ENCODE data around the gene SLC5A10. TPM values are rescaled to one million over a fixed set of nuclear protein-coding genes. Genes with fewer than 3 reads are reported as not detected.

The SLC5A10 gene
- total RNA-seq, 1 donor from 2014 or later, result 0.14 TPM

DNA sequence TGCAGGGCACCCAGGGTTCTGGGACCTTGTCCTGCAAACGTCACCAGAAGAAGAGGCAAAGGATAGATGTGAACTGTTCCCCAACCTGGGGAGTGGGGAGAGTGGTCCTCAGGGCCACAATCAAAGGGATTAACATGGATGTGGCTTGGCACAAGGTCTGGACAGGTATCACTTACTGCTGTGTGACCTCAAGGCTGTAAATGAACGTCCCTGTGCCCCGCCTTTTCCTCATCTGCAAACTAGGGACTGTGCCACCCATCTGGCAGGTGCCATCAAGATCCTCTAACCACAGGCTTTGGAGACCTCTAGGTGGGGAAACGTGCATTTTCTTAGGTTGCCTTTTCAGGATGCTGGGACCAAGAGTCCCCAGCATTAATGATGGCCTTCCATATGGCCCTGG, 25.1 kb downstream of the SLC5A10 start:
- H3K4me3 ChIP-seq (ENCODE audit: insufficient read depth, low read depth, low read length), result no peak overlapping the region
- peaks cover 13% of the 10 kb centered on the region for H3K36me3 Mint-ChIP-seq (ENCODE audit: low read depth, unreplicated experiment)
- no peaks in the 10 kb centered on the region for H3K27me3 ChIP-seq (ENCODE audit: insufficient read depth, low read length)
- H3K27ac ChIP-seq (ENCODE audit: low read depth, low read length), result no peak overlapping the region
- peaks cover 4% of the 10 kb centered on the region for H3K36me3 ChIP-seq (ENCODE audit: insufficient read depth, low read length)
- no peak overlapping the region for H3K27ac Mint-ChIP-seq (ENCODE audit: unreplicated experiment)
- H3K4me2 ChIP-seq (ENCODE audit: low read length), result no peak overlapping the region
- TF ChIP-seq EZH2 (IDR thresholded peaks at IDR 0.05; ENCODE audit: insufficient read depth, low read length), result no peak
- TF ChIP-seq, protein P1, sequence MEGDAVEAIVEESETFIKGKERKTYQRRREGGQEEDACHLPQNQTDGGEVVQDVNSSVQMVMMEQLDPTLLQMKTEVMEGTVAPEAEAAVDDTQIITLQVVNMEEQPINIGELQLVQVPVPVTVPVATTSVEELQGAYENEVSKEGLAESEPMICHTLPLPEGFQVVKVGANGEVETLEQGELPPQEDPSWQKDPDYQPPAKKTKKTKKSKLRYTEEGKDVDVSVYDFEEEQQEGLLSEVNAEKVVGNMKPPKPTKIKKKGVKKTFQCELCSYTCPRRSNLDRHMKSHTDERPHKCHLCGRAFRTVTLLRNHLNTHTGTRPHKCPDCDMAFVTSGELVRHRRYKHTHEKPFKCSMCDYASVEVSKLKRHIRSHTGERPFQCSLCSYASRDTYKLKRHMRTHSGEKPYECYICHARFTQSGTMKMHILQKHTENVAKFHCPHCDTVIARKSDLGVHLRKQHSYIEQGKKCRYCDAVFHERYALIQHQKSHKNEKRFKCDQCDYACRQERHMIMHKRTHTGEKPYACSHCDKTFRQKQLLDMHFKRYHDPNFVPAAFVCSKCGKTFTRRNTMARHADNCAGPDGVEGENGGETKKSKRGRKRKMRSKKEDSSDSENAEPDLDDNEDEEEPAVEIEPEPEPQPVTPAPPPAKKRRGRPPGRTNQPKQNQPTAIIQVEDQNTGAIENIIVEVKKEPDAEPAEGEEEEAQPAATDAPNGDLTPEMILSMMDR (IDR thresholded peaks at IDR 0.05; ENCODE audit: insufficient read depth, low read depth, low read length), result no peak
- no peaks in the 10 kb centered on the region for H3K27me3 Mint-ChIP-seq (ENCODE audit: low read depth, unreplicated experiment)
- no peak overlapping the region for H3K9ac ChIP-seq (ENCODE audit: low read length)
- H3K4me3 Mint-ChIP-seq (ENCODE audit: unreplicated experiment), result no peak overlapping the region
- no peak for DNase-seq (ENCODE audit: low read depth)
- peaks cover 18% of the 10 kb centered on the region for H3K4me1 ChIP-seq (ENCODE audit: insufficient read depth, low read length)
- no peaks in the 10 kb centered on the region for H3K9me3 Mint-ChIP-seq (ENCODE audit: unreplicated experiment)
- peaks cover 8% of the 10 kb centered on the region for H3K79me2 ChIP-seq (ENCODE audit: insufficient read depth, low read length)
- H3K4me1 Mint-ChIP-seq (ENCODE audit: low read depth, unreplicated experiment), result peaks cover 17% of the 10 kb centered on the region
- FAIRE-seq, result no peak
- H3K9me3 ChIP-seq (ENCODE audit: insufficient read depth, low read depth, low read length), result no peaks in the 10 kb centered on the region
- no peak overlapping the region for H2AFZ ChIP-seq (ENCODE audit: low read depth, low read length)
- peaks cover 42% of the 10 kb centered on the region for H4K20me1 ChIP-seq (ENCODE audit: insufficient read depth, low read length)

DNA sequence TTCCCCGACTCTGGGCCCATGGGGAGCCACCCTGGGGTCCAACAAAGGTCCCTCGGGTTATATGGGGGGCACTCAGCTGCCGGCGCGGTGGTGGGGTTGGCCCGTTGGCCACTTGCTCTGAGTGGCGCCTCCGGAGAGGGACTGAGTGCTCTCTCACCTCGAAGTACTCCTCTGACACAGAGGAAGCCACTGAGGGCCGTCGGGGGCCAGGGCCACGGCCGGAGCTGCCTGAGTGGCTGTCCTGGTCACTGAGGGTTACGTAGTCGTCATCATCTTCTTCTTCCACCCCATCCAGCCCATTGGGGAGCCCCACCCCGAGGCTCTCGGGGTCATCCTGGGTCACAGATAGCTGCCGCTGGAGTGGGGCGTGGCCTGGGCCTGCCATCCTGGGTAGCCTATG, 25.7 kb downstream of the SLC5A10 start:
- Histone ChIP-seq H2AFZ (ENCODE audit: low read depth, low read length) (no peak overlapping the region), H3K36me3 (ENCODE audit: insufficient read depth, low read length) (peaks cover 4% of the 10 kb centered on the region), H3K79me2 (ENCODE audit: insufficient read depth, low read length) (peaks cover 9% of the 10 kb centered on the region), H3K27ac (ENCODE audit: low read depth, low read length) (no peak overlapping the region), H3K4me3 (ENCODE audit: insufficient read depth, low read depth, low read length) (no peak overlapping the region), H3K9me3 (ENCODE audit: insufficient read depth, low read depth, low read length) (no peaks in the 10 kb centered on the region), H4K20me1 (ENCODE audit: insufficient read depth, low read length) (peaks cover 42% of the 10 kb centered on the region), H3K4me1 (ENCODE audit: insufficient read depth, low read length) (peaks cover 24% of the 10 kb centered on the region), H3K4me2 (ENCODE audit: low read length) (no peak overlapping the region), H3K9ac (ENCODE audit: low read length) (no peak overlapping the region), H3K27me3 (ENCODE audit: insufficient read depth, low read length) (no peaks in the 10 kb centered on the region)
- peaks cover 20% of the 10 kb centered on the region for H3K4me1 Mint-ChIP-seq (ENCODE audit: low read depth, unreplicated experiment)
- H3K9me3 Mint-ChIP-seq (ENCODE audit: unreplicated experiment), result no peaks in the 10 kb centered on the region
- DNase-seq (ENCODE audit: low read depth) (no peak), FAIRE-seq (no peak)
- H3K27ac Mint-ChIP-seq (ENCODE audit: unreplicated experiment), result no peak overlapping the region
- H3K27me3 Mint-ChIP-seq (ENCODE audit: low read depth, unreplicated experiment), result no peaks in the 10 kb centered on the region
- H3K4me3 Mint-ChIP-seq (ENCODE audit: unreplicated experiment), result no peak overlapping the region
- no peak for TF ChIP-seq EZH2 (IDR thresholded peaks at IDR 0.05; ENCODE audit: insufficient read depth, low read length)
- TF ChIP-seq, protein P1 (IDR thresholded peaks at IDR 0.05; ENCODE audit: insufficient read depth, low read depth, low read length), result no peak
- peaks cover 15% of the 10 kb centered on the region for H3K36me3 Mint-ChIP-seq (ENCODE audit: low read depth, unreplicated experiment)

DNA sequence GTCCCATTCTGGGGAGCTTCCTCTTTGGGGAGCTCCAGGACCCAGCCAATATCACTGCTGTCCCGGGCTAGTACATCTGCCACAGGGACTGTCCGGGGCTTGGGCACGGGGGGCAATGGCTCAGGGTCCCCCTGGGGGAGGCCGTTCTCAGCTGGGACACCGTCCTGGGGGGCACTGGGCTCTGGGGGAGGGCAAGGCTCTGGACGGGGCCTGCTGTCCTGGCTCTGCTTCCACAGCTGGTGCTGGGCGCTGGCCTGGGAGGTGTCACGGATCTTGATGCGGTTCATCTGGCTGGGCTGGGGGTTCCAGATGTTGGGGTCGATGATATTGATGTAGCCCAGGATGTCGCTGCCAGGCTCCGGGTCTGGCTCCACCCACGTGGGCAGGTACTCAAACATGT, 26.1 kb downstream of the SLC5A10 start:
- Histone ChIP-seq H2AFZ (ENCODE audit: low read depth, low read length) (no peak overlapping the region), H3K4me3 (ENCODE audit: insufficient read depth, low read depth, low read length) (no peak overlapping the region), H3K9ac (ENCODE audit: low read length) (no peak overlapping the region), H3K4me2 (ENCODE audit: low read length) (no peak overlapping the region), H4K20me1 (ENCODE audit: insufficient read depth, low read length) (peaks cover 38% of the 10 kb centered on the region), H3K4me1 (ENCODE audit: insufficient read depth, low read length) (peaks cover 26% of the 10 kb centered on the region), H3K27ac (ENCODE audit: low read depth, low read length) (no peak overlapping the region), H3K36me3 (ENCODE audit: insufficient read depth, low read length) (peaks cover 4% of the 10 kb centered on the region), H3K9me3 (ENCODE audit: insufficient read depth, low read depth, low read length) (no peaks in the 10 kb centered on the region), H3K79me2 (ENCODE audit: insufficient read depth, low read length) (peaks cover 11% of the 10 kb centered on the region), H3K27me3 (ENCODE audit: insufficient read depth, low read length) (no peaks in the 10 kb centered on the region)
- Mint-ChIP-seq H3K4me1 (ENCODE audit: low read depth, unreplicated experiment) (peaks cover 20% of the 10 kb centered on the region), H3K27me3 (ENCODE audit: low read depth, unreplicated experiment) (no peaks in the 10 kb centered on the region), H3K36me3 (ENCODE audit: low read depth, unreplicated experiment) (peaks cover 15% of the 10 kb centered on the region), H3K4me3 (ENCODE audit: unreplicated experiment) (no peak overlapping the region), H3K27ac (ENCODE audit: unreplicated experiment) (no peak overlapping the region), H3K9me3 (ENCODE audit: unreplicated experiment) (no peaks in the 10 kb centered on the region)
- no peak for FAIRE-seq
- DNase-seq (ENCODE audit: low read depth), result no peak
- TF ChIP-seq EZH2 (IDR thresholded peaks at IDR 0.05; ENCODE audit: insufficient read depth, low read length), result no peak
- TF ChIP-seq, protein P1 (IDR thresholded peaks at IDR 0.05; ENCODE audit: insufficient read depth, low read depth, low read length), result no peak
